Endothelial cell of umbilical vein (primary cell): ENCODE results near the gene ARL5C. TPM values are rescaled to one million over a fixed set of nuclear protein-coding genes. Genes with fewer than 3 reads are reported as not detected.

Experiments
- BruUV-seq: library from RNA; stranded (reverse); fragments of 400-500 nt; replicated peaks from 2 replicates; lab custom pipeline; 2021; lab: Mats Ljungman, UMichigan
- CTCF ChIA-PET: fragments of 300-600, 350-600 bp; sonication (Branson Sonifier 250); formaldehyde crosslinking; loops from one replicate; lab custom pipeline; 2021; ENCODE audit warnings: antibody characterized with exemption, inconsistent platforms; lab: Charles Lee
- POLR2A ChIA-PET: fragments of 300-600, 350-600 bp; sonication (Branson Sonifier 250); formaldehyde crosslinking; loops from one replicate; lab custom pipeline; 2021; ENCODE audit warnings: antibody characterized with exemption, inconsistent platforms; lab: Charles Lee
- DNase-seq: peaks from one replicate; pipeline ENCODE4 v3.0.0-alpha.2; 2011; ENCODE audit warnings: low read depth, low spot score
- FAIRE-seq: peaks from 2 replicates; lab custom pipeline; 2011; peaks lifted over from hg19 to GRCh38; lab: Jason Lieb, UNC
- H2AFZ ChIP-seq: 2 replicates; pipeline ENCODE4 v1.6.0; 2012; ENCODE audit warnings: low read depth, low read length, control low read depth, inconsistent platforms
- H3K27ac ChIP-seq: 2 replicates; pipeline ENCODE4 v1.5.1; 2011; ENCODE audit warnings: low read depth, mild to moderate bottlenecking, control low read depth, low read length, moderate library complexity; ENCODE audit not compliant: insufficient read depth
- H3K27me3 ChIP-seq, 2 experiments: 2 replicates each; pipeline versions ENCODE4 v1.6.0 to v1.6.1; 2011; ENCODE audit warnings: low read length in 2 of 2, mixed read lengths in 1 of 2; ENCODE audit not compliant: control insufficient read depth in 2 of 2, insufficient read depth in 2 of 2
- H3K36me3 ChIP-seq, 2 experiments: 2 replicates in 1 of 2; 3 replicates in 1 of 2; pipeline ENCODE4 v1.5.1; 2011; ENCODE audit warnings: low read length in 2 of 2, mild to moderate bottlenecking in 1 of 2, moderate library complexity in 1 of 2; ENCODE audit not compliant: control insufficient read depth in 2 of 2, insufficient read depth in 2 of 2; ENCODE audit errors: extremely low read depth in 1 of 2
- H3K4me1 ChIP-seq: 3 replicates; pipeline ENCODE4 v1.5.1; 2011; ENCODE audit warnings: mild to moderate bottlenecking, low read length; ENCODE audit not compliant: control insufficient read depth, insufficient read depth; ENCODE audit errors: extremely low read depth
- H3K4me2 ChIP-seq: 2 replicates; pipeline ENCODE4 v1.6.1; 2011; ENCODE audit warnings: low read length, control low read depth, mixed read lengths; ENCODE audit not compliant: insufficient read depth
- H3K4me3 ChIP-seq, 3 experiments: fragments of 200-600 bp in 1 of 3; sonication (generic), shearing (Covaris generic) in 1 of 3; replicated peaks in 1 of 3; 2 replicates each; pipeline ENCODE4 v1.5.1; 2011 to 2016; ENCODE audit warnings: control low read depth in 3 of 3, low read length in 3 of 3, mild to moderate bottlenecking in 2 of 3, inconsistent platforms in 1 of 3, low read depth in 1 of 3, moderate library complexity in 1 of 3; ENCODE audit not compliant: insufficient read depth in 1 of 3
- H3K79me2 ChIP-seq: 2 replicates; pipeline ENCODE4 v1.6.0; 2012; ENCODE audit warnings: low read length, inconsistent platforms; ENCODE audit not compliant: control insufficient read depth, insufficient read depth
- H3K9ac ChIP-seq: replicated peaks from 2 replicates; pipeline ENCODE3; 2011; ENCODE audit warnings: low read length, control low read depth; ENCODE audit not compliant: insufficient read depth; ENCODE audit errors: extremely low read depth
- H3K9me1 ChIP-seq: replicated peaks from 3 replicates; pipeline ENCODE4 v1.6.0; 2011; ENCODE audit warnings: mild to moderate bottlenecking, low read length; ENCODE audit not compliant: control insufficient read depth, insufficient read depth; ENCODE audit errors: extremely low read depth
- H3K9me3 ChIP-seq: replicated peaks from 2 replicates; pipeline ENCODE4 v1.5.1; 2012; ENCODE audit warnings: low read length, inconsistent platforms; ENCODE audit not compliant: control insufficient read depth, insufficient read depth
- H4K20me1 ChIP-seq: replicated peaks from 2 replicates; pipeline ENCODE3; 2011; ENCODE audit warnings: mild to moderate bottlenecking, low read length; ENCODE audit not compliant: control insufficient read depth, insufficient read depth; ENCODE audit errors: extremely low read depth
- EZH2 ChIP-seq: IDR thresholded peaks from 2 replicates; pipeline ENCODE4 v1.6.1; 2012; ENCODE audit warnings: borderline replicate concordance, low read depth, mild to moderate bottlenecking, moderate library complexity, low read length, inconsistent platforms; ENCODE audit not compliant: severe bottlenecking
- FOS ChIP-seq: IDR thresholded peaks from 2 replicates; pipeline ENCODE4 v1.6.1; 2011; ENCODE audit warnings: mild to moderate bottlenecking, low read length, moderate library complexity, borderline replicate concordance; ENCODE audit not compliant: insufficient read depth
- GATA2 ChIP-seq: IDR thresholded peaks from 2 replicates; pipeline ENCODE4 v1.7.0; 2011; ENCODE audit warnings: low read depth, mild to moderate bottlenecking, moderate library complexity, mixed read lengths, low read length; ENCODE audit not compliant: insufficient read length, insufficient read depth
- JUN ChIP-seq: IDR thresholded peaks from 2 replicates; pipeline ENCODE4 v1.6.1; 2011; ENCODE audit warnings: borderline replicate concordance, low read depth; ENCODE audit not compliant: insufficient read length, insufficient read depth
- MYC ChIP-seq: IDR thresholded peaks from one replicate; pipeline ENCODE4 v1.6.1; 2011; ENCODE audit warnings: mild to moderate bottlenecking, low read depth, low read length
- POLR2A ChIP-seq: IDR thresholded peaks from 2 replicates; pipeline ENCODE4 v1.6.1; 2012; ENCODE audit warnings: low read depth, mild to moderate bottlenecking, control low read depth, low read length
- POLR2AphosphoS5 ChIP-seq: IDR thresholded peaks from 2 replicates; pipeline ENCODE4 v1.6.1; 2012; ENCODE audit warnings: low read depth, mild to moderate bottlenecking, control low read depth, low read length, moderate library complexity; ENCODE audit not compliant: insufficient read depth
- dilution Hi-C: fragments of 300-500 bp; cut with MboI; formaldehyde crosslinking; loops from one replicate; pipeline ENCODE4 v1.15.0; 2019; ENCODE audit warnings: low sequenced_read_pairs; ENCODE audit not compliant: extremely low pct_ligation_motif_present
- intact Hi-C: fragments of 100-400 bp; cut with micrococcal nuclease; formaldehyde crosslinking; loops from one replicate; pipeline ENCODE4 v1.10.0; 2022
- polyA plus RNA-seq, 4 experiments: library from polyadenylated mRNA; depleted of rRNA in 3 of 4; stranded (reverse) in 3 of 4; unstranded in 1 of 4; fragments of >200 nt; gene quantifications; 2 replicates each; pipeline versions ENCODE4 v1.2.1 to v1.2.3, GENCODE V29; 2011 to 2012; ENCODE audit warnings: missing spikeins in 1 of 4
- total RNA-seq: library from RNA; stranded (reverse); gene quantifications from 2 replicates; pipeline ENCODE4 v1.2.3, GENCODE V29; 2021
- TF ChIP-seq, protein P1 (sequence below): IDR thresholded peaks from 2 replicates; pipeline ENCODE4 v1.6.1; 2011; ENCODE audit not compliant: insufficient read depth, insufficient read length
- TF ChIP-seq, protein P2 (sequence below), 2 donors: IDR thresholded peaks; 1 replicate in 1 of 2; 2 replicates in 1 of 2; pipeline ENCODE4 v1.5.1; 2011; ENCODE audit warnings: low read length in 2 of 2, mild to moderate bottlenecking in 2 of 2, moderate library complexity in 2 of 2, control low read depth in 1 of 2, inconsistent platforms in 1 of 2, low read depth in 1 of 2; ENCODE audit not compliant: insufficient read depth in 1 of 2; ENCODE audit errors: extremely low read depth in 1 of 2

ARL5C gene
- total and polyA plus RNA-seq, 2 donors (not counting 3 experiments of a cell fraction or from before 2014, with no cell fraction given): not detected

DNA sequence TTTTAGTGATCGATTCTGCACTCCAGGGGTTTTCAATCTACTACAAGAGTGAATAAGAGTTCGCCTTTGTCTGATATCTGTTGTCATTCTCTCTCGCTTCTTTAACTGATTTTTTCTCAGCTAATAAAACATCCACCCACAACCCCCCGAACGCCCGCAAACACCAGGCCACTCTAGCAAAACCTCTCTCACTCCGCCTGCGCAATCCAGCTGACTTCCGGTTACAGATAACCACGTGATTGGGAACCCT is 33.8 kb upstream of the ARL5C start:
- CTCF ChIA-PET: interaction anchor here (0.7 to 1.4 kb wide), 9 partner anchors 18 to 217 kb away, joined by 3 to 10 read pairs (median 5); no protein-coding TSS in a partner anchor
- Histone ChIP-seq H4K20me1 (no peaks in the 10 kb centered on the region), H2AFZ (peak overlapping the region; percentile 85), H3K9me1 (no peaks in the 10 kb centered on the region), H3K27ac (peak overlapping the region; percentile 99), H3K9ac (peak overlapping the region; percentile 100), H3K4me3 (peak overlapping the region; percentile 81 to 99 (median 96)), H3K79me2 (peaks cover 41% of the 10 kb centered on the region), H3K9me3 (no peaks in the 10 kb centered on the region), H3K27me3 (no peaks in the 10 kb centered on the region), H3K4me2 (peak overlapping the region; percentile 94), H3K4me1 (peaks cover 23% of the 10 kb centered on the region), H3K36me3 (peaks cover 18 to 27% of the 10 kb centered on the region in 2 experiments)
- DNase-seq (peak; percentile 92), FAIRE-seq (peak; percentile 100)
- no TSS peak for BruUV-seq
- dilution Hi-C loops: no loop called here
- no peak for TF ChIP-seq MYC
- no peak for TF ChIP-seq JUN
- no peak for TF ChIP-seq FOS
- TF ChIP-seq, protein P1, sequence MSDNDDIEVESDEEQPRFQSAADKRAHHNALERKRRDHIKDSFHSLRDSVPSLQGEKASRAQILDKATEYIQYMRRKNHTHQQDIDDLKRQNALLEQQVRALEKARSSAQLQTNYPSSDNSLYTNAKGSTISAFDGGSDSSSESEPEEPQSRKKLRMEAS: peak; percentile 93
- TF ChIP-seq, protein P2, sequence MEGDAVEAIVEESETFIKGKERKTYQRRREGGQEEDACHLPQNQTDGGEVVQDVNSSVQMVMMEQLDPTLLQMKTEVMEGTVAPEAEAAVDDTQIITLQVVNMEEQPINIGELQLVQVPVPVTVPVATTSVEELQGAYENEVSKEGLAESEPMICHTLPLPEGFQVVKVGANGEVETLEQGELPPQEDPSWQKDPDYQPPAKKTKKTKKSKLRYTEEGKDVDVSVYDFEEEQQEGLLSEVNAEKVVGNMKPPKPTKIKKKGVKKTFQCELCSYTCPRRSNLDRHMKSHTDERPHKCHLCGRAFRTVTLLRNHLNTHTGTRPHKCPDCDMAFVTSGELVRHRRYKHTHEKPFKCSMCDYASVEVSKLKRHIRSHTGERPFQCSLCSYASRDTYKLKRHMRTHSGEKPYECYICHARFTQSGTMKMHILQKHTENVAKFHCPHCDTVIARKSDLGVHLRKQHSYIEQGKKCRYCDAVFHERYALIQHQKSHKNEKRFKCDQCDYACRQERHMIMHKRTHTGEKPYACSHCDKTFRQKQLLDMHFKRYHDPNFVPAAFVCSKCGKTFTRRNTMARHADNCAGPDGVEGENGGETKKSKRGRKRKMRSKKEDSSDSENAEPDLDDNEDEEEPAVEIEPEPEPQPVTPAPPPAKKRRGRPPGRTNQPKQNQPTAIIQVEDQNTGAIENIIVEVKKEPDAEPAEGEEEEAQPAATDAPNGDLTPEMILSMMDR (IDR thresholded peaks at IDR 0.05; ENCODE audit: extremely low read depth in 1 of 2, insufficient read depth in 1 of 2, low read depth in 1 of 2, low read length in 2 of 2): no peak
- peak; percentile 2 for TF ChIP-seq POLR2AphosphoS5
- no peak for TF ChIP-seq GATA2
- no peak for TF ChIP-seq EZH2
- peak; percentile 46 for TF ChIP-seq POLR2A
- intact Hi-C loops: loop anchor here (1.0 to 2.0 kb wide), 2 partner anchors 25 to 45 kb away; partner anchors contain the start of gene STAC2
- POLR2A ChIA-PET: interaction anchor here (0.7 to 1.3 kb wide), 12 partner anchors 9 to 331 kb away, joined by 3 to 7 read pairs (median 3); partner anchors contain the start of gene CDK12
